HG02943 (cell line): ENCODE measurements around the gene TNS2.

Source experiments
- ATAC-seq: cut with Tn5 transposase; IDR thresholded peaks from one replicate; pipeline ENCODE4 v1.9.1; 2021; ENCODE audit warnings: mild to moderate bottlenecking, low read depth, moderate library complexity; ENCODE audit not compliant: unreplicated experiment

TNS2 gene

DNA sequence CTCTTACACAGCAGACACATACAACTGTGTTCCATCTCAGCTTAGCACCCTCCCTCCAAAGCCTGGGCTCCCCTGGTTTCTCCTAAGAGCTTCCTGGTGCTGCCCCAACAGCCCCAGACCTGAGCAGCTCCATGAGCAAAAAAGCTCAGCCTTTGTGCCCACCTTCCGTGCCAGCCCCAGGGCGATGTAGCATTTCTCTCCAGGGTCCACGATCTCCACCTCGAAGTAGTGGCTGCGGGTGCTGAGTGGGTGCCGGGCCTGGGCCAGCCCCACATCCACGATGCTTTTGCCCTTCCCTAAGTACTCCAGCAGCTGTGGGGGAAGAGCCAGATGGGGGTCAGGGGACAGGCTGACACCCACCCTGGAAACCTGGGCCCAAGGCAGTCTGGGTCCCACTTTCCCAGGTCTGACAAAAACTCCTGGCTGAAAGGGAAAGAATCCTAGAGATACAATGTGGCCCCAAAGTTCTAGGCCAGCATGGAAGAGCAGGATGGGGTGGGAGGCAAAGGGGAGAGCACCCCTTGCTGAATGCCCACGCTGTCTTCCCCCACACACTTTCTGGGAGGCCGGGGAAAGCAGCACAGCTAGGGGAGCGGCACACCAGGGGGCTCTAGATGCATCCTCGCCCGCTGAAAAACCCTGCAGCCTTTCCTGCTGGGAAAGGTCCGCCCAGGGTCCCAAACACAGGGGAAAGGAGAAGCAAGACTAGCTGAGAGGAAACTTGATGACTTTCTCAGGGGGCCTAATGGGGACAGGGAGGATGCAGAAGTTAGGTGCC lies 18.3 kb downstream of the TNS2 start:
- no peak for ATAC-seq

DNA sequence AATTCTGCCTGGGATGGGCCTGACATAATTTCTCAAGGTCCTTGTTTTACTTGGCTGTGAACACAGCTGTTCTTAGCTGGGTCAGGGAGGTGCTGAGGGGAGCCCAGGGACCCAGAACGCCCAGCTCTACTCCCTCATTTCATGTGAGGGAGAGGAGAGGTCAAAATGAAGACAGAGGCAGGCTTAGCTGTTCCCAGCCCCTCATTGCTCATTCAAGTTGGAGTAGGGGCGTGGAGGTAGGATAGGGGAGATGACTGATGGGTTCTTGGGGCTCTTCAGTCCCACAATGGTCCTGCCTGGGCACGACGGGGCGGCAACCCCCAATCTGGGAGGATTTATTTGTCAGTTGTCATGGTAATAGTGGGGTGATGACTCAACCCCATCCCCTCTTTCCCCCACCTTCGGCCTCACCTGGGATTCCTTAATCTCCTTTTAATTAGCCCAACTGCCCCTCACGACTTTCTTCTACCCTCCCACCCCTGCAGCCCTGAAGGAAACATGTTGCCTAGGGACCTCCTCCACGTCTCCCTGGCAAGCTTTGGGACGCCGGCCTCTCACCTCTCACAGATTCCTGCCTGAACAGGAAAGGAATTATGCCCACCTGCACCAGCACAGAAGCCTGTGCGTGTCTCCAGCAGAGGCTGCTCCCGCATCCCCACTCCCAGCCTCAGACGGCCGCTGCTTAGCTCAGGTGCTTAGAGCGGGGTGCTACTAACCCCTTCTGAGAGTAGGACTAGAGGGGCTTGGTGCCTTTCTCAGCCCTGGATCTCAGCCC lies 19.1 kb downstream of the TNS2 start:
- ATAC-seq, result no peak

DNA sequence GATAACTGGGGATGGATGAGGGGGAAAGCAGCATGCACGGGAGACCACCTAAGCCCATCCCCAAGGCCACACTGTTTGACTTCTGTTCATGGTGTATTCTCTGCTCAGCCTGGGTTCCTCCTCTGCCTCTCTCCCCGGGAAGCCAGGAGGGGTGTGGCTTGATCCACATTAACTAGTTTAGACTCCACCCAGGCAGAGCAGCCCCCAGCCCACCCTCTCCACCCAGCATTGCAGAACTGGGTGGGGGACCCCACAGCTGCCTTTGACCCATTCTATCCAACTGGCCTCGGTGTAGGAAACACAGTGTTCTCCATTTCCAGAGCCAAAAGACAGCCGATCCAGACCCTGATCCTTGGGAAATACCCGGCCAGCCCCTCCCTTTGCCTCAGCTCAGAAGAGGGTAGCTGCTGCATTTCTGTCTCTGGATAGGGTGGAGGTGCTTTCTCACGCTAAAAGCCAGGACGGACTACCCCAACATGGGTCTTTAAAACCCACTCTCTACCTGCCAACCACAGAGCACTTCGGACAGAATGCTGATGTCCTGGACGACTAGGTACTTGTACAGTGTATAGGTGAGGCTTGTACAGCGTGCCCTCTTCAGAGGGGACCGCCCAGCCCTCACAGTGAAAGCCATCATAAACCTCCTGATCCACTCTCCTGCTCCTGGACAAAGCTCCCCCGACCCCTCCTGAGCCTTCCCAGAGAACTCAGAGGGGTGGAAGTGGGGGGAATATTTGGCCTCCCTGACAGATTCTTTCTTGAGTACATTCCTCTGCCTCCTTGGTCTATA lies 20.0 kb downstream of the TNS2 start:
- no peak for ATAC-seq

DNA sequence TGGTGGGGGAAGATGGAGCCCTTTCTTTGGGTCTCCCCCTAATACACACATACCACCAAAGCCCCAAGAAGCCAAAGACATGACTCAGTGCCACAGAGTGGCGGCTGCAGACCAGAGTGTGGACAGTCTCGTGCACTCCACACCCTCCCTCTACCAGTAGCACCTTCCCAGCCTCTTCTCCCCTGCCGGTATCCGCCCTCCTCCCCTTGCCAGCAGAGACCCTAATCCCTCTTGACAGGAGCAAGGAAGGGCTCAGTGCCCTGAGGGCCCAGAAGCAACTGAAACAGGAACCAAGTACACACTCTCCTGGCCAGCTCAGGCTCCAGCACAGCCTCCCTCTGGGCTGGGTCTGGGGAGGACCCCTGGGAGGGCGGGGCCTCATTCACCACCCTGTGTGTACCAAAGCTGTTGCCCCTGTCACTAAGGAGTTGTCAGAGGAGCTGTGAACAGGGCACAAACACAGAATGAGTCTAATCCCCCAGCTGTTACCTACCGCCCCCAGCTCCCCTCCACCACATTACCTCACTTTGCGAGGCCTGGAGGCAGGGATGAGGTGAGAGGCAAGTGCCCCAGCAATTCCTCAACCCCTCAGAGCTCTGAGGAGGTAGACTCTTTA lies 21.1 kb downstream of the TNS2 start:
- no peak for ATAC-seq

DNA sequence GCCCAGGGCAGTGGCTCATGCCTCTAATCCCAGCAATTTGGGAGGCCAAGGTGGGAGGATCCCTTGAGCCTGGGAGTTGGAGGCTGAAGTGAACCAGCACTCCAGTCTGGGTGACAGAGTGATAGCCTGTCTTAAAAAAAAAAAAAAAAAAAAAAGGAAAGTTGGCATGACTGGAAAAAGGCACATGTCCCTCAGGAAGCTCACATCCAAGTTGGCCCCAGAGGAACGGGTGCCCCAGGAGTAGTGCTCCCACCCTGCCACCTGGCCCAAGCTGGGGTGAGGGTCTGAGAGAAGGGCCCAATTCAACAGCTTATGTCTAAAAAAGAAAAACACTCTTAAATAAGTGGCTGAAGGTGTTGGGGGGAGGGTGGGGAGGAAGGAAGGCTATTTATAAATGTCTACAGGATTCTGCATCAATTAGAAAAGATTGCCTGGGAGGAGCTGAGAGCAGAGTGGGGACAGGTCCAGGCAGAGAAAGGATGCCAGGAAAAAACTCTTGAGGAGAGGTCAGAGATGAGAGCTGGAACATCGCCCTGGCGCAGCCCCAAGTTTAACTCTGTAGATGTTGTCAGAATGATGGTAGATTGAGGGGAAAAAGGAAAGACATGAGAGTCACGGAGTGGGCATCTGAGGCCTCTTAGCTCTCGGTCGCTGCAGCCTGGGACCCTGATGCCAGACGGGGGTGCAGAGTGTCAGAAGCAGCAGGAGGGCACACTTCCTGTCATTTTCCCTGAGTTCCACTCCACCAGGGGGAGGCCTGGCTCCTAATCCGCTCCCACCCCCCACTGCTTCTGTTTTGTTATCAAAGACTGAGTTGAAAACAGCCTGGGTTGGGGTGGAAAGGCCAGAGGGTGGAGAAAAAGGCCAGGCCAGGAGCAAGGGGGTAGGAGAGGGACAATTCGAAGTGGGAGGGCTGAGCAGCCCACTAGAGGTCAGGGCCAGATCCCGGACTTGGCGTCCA lies 22.0 kb downstream of the TNS2 start:
- no peak for ATAC-seq

DNA sequence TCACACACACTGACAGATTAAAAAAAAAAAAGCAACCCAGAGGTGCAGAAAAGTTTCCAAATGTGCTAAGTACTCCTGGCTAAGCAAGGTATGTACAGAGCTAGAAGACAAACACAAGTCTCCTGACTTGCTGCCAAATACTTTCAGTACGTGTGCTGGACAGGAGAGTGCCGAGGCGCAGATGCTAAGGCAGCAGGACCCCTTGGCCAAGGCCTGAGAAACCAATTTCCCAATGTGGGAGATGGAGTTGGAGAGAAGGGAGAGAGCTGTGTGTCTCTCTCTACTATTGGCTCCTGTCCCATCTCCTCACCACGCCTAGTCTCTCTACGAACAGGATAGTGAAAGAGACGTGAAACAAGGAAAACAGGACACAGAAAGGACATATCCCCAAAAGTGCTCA lies 24.0 kb downstream of the TNS2 start:
- ATAC-seq, result no peak

GRCh38 chr12:53074283-53074998 lies 24.6 kb downstream of the TNS2 start:
- ATAC-seq, result no peak

DNA sequence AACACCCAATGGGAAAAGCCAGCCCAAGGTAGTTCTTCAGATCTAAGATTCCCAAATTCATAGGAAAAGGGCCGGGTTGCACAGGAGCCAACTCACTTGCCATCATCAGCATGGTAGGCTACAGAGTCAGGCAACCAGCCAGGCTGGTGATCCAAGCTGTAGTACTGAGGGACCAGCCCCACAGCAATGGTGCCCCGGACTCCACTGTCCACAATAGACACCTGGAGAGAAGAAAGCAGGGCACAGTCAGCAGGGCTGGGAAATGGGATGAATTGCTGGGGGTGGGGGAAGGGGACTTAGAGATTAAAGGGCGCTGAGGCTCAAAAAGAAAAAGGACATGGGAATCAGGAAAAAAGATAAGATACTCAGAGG lies 25.1 kb downstream of the TNS2 start:
- ATAC-seq, result no peak

GRCh38 chr12:53076461-53076860 lies 26.6 kb downstream of the TNS2 start:
- no peak for ATAC-seq

DNA sequence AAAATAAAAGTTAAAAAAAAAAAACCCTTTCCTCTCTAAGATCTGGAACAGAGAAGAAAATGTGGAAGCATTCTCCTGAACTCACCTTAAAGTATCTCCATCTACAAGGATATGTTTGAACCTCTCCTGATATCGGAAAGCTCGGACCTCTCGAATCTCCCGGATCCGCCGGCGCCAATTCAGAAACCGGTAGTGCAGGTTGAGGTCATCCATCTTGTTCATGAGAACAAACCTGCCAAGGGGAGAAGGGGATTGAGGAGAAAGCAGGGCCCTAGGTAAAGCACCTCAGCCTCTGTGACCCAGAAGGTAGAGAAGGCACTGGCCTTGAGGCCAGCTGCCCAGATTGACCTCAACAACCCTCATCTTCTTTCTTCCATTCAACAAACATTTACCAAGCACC lies 27.2 kb downstream of the TNS2 start:
- ATAC-seq, result no peak

DNA sequence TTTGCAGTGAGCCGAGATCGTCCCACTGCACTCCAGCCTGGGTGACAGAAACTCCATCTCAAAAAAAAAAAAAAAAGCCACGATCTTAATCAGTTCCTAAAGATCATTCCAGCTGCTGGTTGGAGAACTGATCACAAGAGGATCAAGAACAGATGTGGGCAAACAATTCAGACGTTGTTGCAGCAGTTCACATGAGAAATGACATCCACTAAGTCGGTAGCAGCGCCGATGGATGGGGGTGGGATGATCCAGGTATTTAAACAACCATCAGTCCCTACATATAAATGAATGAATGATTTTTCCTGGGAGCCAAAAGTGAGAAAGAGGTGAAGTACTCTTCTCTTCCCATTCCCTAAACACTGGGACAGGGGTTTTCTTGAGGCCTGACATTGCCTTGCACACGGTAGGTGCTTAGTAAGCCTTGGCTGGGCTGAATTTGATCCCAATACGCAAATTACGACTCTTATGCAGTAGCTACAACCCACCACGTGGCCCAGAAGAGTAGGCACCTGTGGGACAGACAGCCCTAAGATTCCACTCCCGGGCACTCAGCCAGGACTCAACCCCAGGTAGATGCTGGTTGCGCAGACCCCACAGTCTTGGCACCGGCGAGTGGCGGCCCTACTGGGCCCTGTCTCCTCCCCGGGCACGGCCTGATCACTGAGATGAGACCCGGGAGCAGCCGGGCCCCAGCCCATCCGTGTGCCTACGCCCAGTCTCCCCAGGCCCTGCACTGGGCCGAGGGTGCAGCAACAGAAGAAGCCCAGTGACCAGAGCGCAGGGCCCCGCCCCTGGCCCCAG lies 28.8 kb downstream of the TNS2 start:
- peak; percentile 16 for ATAC-seq

GRCh38 chr12:53079226-53080117 lies 29.6 kb downstream of the TNS2 start, which contains the start of gene SPRYD3:
Gene SPRYD3, minus strand, starts transcription at chr12:53079390. Its CDS starts 57 bp downstream, at chr12:53079333.
- peak; percentile 96 for ATAC-seq

GRCh38 chr12:53082637-53083175 lies 32.8 kb downstream of the TNS2 start:
- ATAC-seq, result no peak

DNA sequence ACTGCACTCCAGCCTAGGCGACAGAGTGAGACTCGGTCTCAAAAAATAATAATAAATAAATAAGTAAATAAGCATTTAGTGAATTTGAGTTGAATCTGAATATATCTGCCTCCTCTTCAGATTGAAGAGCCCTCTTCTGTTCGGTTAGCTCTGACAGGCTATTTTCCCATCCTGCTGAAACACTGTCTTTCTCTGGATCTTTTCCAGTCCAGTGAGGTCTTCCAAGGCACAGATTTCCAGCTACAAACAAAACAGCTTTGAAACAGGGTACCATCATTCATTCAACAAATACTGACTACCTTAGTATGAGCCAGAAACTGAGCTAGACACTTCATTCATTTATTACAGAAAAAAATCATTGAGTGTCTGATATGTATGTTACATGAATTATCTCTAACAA lies 36.5 kb downstream of the TNS2 start:
- ATAC-seq, result no peak

- no peak for ATAC-seq
These were observed 40.2 kb downstream of the TNS2 start for GRCh38 chr12:53090105-53090504.

DNA sequence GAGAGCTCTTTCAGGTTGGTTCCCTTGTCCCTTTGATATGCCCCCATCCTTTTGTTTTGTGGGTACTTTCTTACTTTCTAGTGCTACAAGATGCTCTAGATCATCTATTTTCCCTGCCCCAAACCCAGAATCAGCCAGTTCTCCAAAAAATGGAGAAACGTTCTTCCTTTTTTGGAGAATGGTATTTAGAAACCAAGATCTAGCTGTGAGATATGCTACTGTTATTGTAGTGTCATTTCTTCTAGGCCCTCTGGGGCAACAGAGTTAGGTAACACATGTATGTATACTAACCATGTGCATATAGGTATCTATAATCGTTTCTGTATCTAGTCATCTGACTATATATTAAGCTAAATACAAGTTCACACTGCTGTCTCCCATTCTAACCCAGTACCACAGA lies 40.7 kb downstream of the TNS2 start:
- ATAC-seq, result no peak

DNA sequence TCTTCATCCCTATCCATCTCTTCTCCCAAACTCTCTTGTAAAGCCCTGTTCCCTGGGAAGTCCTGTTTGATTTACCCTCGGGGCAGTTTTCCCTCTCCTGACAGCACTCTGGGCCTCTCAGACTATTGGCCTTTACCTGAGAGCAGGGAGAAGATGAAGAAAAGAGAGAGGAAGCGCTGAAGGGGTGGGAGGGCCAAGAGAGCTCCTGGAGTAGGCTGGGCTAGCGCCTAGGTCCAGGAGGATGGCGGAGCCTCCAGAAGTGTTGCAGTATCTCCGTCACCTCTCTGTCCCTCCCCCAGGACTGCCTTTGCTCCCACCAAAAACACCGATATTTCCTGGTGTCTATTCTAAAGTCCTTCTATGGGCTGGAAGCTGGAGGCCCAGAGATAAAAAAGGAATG lies 41.9 kb downstream of the TNS2 start:
- ATAC-seq, result no peak
